ENCODE measurements around the gene TLCD3B.

DNA sequence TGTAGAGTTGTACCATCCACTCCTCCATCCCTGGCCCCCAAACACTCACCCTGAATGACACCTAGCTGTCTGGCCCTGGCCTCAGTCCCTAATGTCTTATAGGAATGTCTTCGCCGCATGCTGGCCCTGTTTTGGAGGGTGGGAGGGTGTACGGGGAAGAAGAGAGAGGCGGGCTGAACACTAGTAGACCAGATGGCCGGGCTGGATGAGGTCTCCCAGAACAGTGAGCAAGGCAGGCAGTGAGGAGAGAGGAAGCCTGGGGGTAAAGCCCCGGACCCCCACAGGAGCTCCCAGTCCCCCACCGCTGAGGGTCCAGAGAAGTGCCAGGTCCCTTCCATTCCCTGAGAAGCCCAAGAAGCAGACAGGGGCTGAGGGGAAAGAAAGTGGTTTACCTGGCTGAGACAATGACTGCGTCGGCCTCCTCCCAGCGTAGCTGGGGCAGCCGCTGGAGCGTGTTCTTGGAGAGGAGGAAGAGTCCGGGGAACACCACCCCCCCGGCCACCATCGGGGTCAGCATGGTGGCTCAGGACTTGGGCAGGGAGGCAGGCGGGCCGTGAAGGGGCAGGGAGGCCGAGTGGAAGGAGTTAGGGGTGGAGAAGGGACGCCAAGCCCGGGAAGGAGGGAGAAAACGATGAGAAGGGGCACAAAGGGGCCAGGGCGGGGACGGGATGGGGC, 923 bp downstream of the TLCD3B start:
- TF ChIP-seq CTCF (IDR thresholded peaks at IDR 0.05; ENCODE audit: insufficient read depth, low read length) (no peak), POLR2AphosphoS5 (IDR thresholded peaks at IDR 0.05; ENCODE audit: low read depth) (no peak), GABPA (IDR thresholded peaks at IDR 0.05; ENCODE audit: low read depth) (no peak)

Data from HL-60 (cell line).